Trophoblast cell (in vitro differentiated cells and primary cell): ENCODE measurements around the gene ASTN2.
"Not testable (repeated sequence)": the region's sequence is repeated elsewhere in the genome, so short reads cannot be mapped to it uniquely, and the experiment has no call there.

Experiments
- DNase-seq, 2 donors: peaks; one replicate each; pipeline ENCODE4 v3.0.0-alpha.2; 2016
- H2AFZ ChIP-seq: 2 replicates; pipeline ENCODE4 v1.6.1; 2013; ENCODE audit warnings: low read length, moderate library complexity, mild to moderate bottlenecking; ENCODE audit not compliant: insufficient read depth, poor library complexity
- H2AK5ac ChIP-seq: 2 replicates; pipeline ENCODE4 v1.6.1; 2013; ENCODE audit warnings: mild to moderate bottlenecking, low read length
- H2BK120ac ChIP-seq: 2 replicates; pipeline ENCODE4 v1.6.1; 2013; ENCODE audit warnings: low read length, mild to moderate bottlenecking, moderate library complexity; ENCODE audit not compliant: insufficient read depth, poor library complexity
- H2BK12ac ChIP-seq: 2 replicates; pipeline ENCODE4 v1.6.1; 2013; ENCODE audit warnings: mild to moderate bottlenecking, low read length, moderate library complexity
- H2BK5ac ChIP-seq: 2 replicates; pipeline ENCODE4 v1.6.1; 2013; ENCODE audit warnings: low read length, low read depth, moderate library complexity, mild to moderate bottlenecking; ENCODE audit not compliant: poor library complexity
- H3K14ac ChIP-seq: 2 replicates; pipeline ENCODE4 v1.6.1; 2013; ENCODE audit warnings: mild to moderate bottlenecking, low read length
- H3K18ac ChIP-seq: 2 replicates; pipeline ENCODE4 v1.6.1; 2013; ENCODE audit warnings: mild to moderate bottlenecking, low read length
- H3K23ac ChIP-seq: 2 replicates; pipeline ENCODE4 v1.6.1; 2013; ENCODE audit warnings: low read length
- H3K27ac ChIP-seq: 2 replicates; pipeline ENCODE4 v1.5.1; 2013; ENCODE audit warnings: low read depth, mild to moderate bottlenecking, inconsistent platforms, low read length, moderate library complexity
- H3K27me3 ChIP-seq: 2 replicates; pipeline ENCODE4 v1.6.1; 2013; ENCODE audit warnings: inconsistent platforms, mild to moderate bottlenecking, low read length, moderate library complexity; ENCODE audit not compliant: insufficient read depth
- H3K36me3 ChIP-seq, 2 experiments: 1 replicate in 1 of 2; 2 replicates in 1 of 2; pipeline ENCODE4 v1.6.1; 2013; ENCODE audit warnings: low read length in 2 of 2, mild to moderate bottlenecking in 2 of 2, moderate library complexity in 1 of 2; ENCODE audit not compliant: insufficient read depth in 2 of 2, control insufficient read depth in 1 of 2
- H3K4ac ChIP-seq: 2 replicates; pipeline ENCODE4 v1.6.1; 2013; ENCODE audit warnings: low read depth, mild to moderate bottlenecking, low read length, moderate library complexity
- H3K4me1 ChIP-seq, 2 experiments: 1 replicate in 1 of 2; 2 replicates in 1 of 2; pipeline ENCODE4 v1.6.1; 2013; ENCODE audit warnings: low read length in 2 of 2, mild to moderate bottlenecking in 2 of 2, moderate library complexity in 1 of 2; ENCODE audit not compliant: insufficient read depth in 2 of 2, control insufficient read depth in 1 of 2
- H3K4me2 ChIP-seq: 2 replicates; pipeline ENCODE4 v1.6.1; 2013; ENCODE audit warnings: inconsistent platforms, mild to moderate bottlenecking, low read length, moderate library complexity
- H3K4me3 ChIP-seq: 2 replicates; pipeline ENCODE4 v1.5.1; 2013; ENCODE audit warnings: mild to moderate bottlenecking, low read depth, low read length, inconsistent platforms
- H3K79me1 ChIP-seq: one replicate; pipeline ENCODE4 v1.6.1; 2013; ENCODE audit warnings: low read length
- H3K79me2 ChIP-seq: 2 replicates; pipeline ENCODE4 v1.6.1; 2013; ENCODE audit warnings: low read length, mild to moderate bottlenecking; ENCODE audit not compliant: control insufficient read depth, insufficient read depth, poor library complexity
- H3K9ac ChIP-seq: 2 replicates; pipeline ENCODE4 v1.6.1; 2013; ENCODE audit warnings: mild to moderate bottlenecking, low read length
- H3K9me3 ChIP-seq: 2 replicates; pipeline ENCODE4 v1.6.1; 2013; ENCODE audit warnings: low read depth, mild to moderate bottlenecking, control low read depth, inconsistent platforms, low read length; ENCODE audit not compliant: insufficient read depth
- H4K12ac ChIP-seq: 2 replicates; pipeline ENCODE4 v1.6.1; 2013; ENCODE audit warnings: low read depth, mild to moderate bottlenecking, low read length, moderate library complexity
- H4K8ac ChIP-seq: 2 replicates; pipeline ENCODE4 v1.6.1; 2013; ENCODE audit warnings: low read depth, mild to moderate bottlenecking, low read length, moderate library complexity
- H4K91ac ChIP-seq: one replicate; pipeline ENCODE4 v1.6.1; 2013; ENCODE audit warnings: low read depth, mild to moderate bottlenecking, low read length, moderate library complexity
- WGBS: extraction: QIAGEN DNeasy Blood & Tissue Kit; methylation state at CpG from one replicate; pipeline ENCODE4 v1.1.7; 2013; ENCODE audit warnings: missing lambda C conversion rate; ENCODE audit not compliant: insufficient read length, insufficient coverage; ENCODE audit errors: extremely low coverage; 5-methylcytosine and 5-hydroxymethylcytosine counted together

The ASTN2 gene

DNA sequence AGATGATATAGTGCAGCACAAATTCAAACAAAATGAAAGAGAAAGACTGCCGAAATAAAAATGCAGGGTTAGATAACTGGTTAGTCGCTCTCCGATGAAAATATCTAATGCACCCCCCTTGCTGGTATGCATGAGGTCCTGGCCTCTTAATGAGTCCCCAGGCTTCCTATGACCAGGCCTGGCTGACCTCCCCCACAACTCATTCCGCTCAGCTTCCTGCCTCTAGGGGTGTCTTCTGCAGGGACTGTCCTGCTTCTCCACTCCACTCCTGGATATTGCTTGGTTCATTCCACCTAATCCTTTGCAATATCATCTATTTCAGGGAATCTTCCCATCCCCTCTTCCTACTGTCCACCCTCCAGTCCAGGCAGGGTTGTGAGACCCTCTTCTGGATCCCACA lies 341.8 kb downstream of the ASTN2 start:
- WGBS = no CpG with 5 or more reads among the region's 4 CpGs
- Histone ChIP-seq H3K27ac (no peak overlapping the region), H3K4me1 (peaks cover 0 to 4% of the 10 kb centered on the region in 2 experiments), H2BK12ac (no peak overlapping the region), H3K4me2 (no peak overlapping the region), H3K4ac (no peak overlapping the region), H3K36me3 (no peaks in the 10 kb centered on the region), H3K18ac (no peak overlapping the region), H3K79me1 (no peaks in the 10 kb centered on the region), H4K8ac (no peak overlapping the region), H4K91ac (no peak overlapping the region), H3K4me3 (no peak overlapping the region), H2AK5ac (no peak overlapping the region), H3K27me3 (no peaks in the 10 kb centered on the region), H2AFZ (no peak overlapping the region), H2BK120ac (no peak overlapping the region), H3K79me2 (no peaks in the 10 kb centered on the region), H2BK5ac (no peak overlapping the region), H3K14ac (no peak overlapping the region), H4K12ac (no peak overlapping the region), H3K9ac (no peak overlapping the region), H3K9me3 (no peaks in the 10 kb centered on the region), H3K23ac (no peak overlapping the region)
- no peak for DNase-seq

DNA sequence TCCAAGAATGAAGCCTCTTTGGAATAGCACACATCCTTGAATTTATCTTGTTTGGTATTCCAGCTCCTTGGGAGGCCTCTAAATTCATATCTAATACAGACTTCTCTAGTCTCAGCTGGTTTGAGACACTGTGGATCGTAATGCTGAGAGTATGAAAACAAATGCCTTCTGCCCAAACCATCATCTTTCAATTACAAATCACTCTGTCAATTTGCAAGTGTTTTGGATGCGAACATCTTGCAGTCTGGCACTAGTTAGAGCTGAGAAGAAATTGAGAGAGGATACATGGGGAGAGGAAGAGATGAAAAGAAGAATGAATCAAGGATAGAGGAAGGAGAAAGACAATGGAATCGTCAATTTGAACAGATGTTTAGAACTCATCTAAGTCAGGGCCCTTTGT lies 342.6 kb downstream of the ASTN2 start:
- no peak overlapping the region for H3K4ac ChIP-seq

GRCh38 chr9:117071673-117072207 lies 343.1 kb downstream of the ASTN2 start:
- not testable (repeated sequence) for H4K12ac ChIP-seq, H3K23ac ChIP-seq, H3K27ac ChIP-seq, H2BK5ac ChIP-seq, H3K18ac ChIP-seq, H2AK5ac ChIP-seq, H3K79me1 ChIP-seq, H3K9ac ChIP-seq, H3K27me3 ChIP-seq, H3K4me3 ChIP-seq, H3K14ac ChIP-seq, H3K4me1 ChIP-seq, H2BK120ac ChIP-seq, H2BK12ac ChIP-seq, H3K36me3 ChIP-seq, H3K4ac ChIP-seq, H4K8ac ChIP-seq, H3K9me3 ChIP-seq, H3K79me2 ChIP-seq
- peak overlapping the region; percentile 15 for H4K91ac ChIP-seq
- WGBS = no CpG with 5 or more reads among the region's 24 CpGs
- peak overlapping the region; percentile 4 for H2AFZ ChIP-seq
- peak overlapping the region; percentile 24 for H3K4me2 ChIP-seq
- peak in 1 of 2 donors; percentile 14 for DNase-seq

More for the DNA sequence above, 342.6 kb downstream of the ASTN2 start:
- Histone ChIP-seq H3K9ac (no peak overlapping the region), H2BK120ac (no peak overlapping the region), H4K91ac (no peak overlapping the region), H3K4me2 (no peak overlapping the region), H3K4me3 (no peak overlapping the region), H3K27me3 (no peaks in the 10 kb centered on the region), H2BK12ac (no peak overlapping the region), H2AK5ac (no peak overlapping the region), H3K4me1 (peaks cover 0 to 4% of the 10 kb centered on the region in 2 experiments), H2AFZ (no peak overlapping the region), H4K8ac (no peak overlapping the region), H3K14ac (no peak overlapping the region), H2BK5ac (no peak overlapping the region), H3K79me2 (no peaks in the 10 kb centered on the region), H3K36me3 (no peaks in the 10 kb centered on the region), H3K23ac (no peak overlapping the region), H3K79me1 (no peaks in the 10 kb centered on the region), H3K27ac (no peak overlapping the region), H4K12ac (no peak overlapping the region), H3K18ac (no peak overlapping the region), H3K9me3 (no peaks in the 10 kb centered on the region)
- DNase-seq = no peak
- no CpG with 5 or more reads among the region's 3 CpGs for WGBS

DNA sequence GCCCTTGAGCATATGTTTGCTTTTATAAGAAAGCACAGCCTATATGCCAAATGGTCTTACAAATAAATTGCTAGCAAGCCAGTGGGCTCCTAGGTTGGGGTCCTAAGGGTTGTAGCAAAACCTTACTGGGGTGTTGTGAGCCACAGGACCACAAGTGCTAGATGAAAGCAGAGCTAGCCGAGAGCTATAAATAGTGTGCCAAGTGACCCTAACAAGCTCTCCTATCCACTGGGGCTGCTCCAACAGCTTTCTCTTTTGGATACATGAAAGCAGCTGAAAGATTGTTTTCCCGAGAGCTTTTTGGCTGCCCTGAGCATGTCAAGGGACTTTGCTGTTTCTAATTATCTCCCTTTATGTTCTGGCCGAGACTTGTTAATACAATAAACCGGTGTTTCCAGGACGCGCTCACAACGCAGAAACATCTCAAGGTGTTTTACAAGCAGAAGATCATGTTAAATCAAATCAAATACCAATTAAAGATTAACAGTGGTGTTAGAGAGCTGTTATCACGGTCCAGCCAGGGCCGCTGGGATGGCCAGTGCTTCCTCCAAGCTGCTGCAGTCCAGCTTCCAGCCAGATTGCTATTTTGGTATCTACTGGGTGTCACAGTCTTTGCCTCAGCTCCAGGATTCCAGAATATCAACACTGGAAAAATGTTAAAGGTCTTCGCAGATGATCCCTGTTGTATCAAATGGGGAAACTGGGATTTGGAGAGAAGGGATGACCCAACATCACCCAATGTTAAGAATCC lies 351.0 kb downstream of the ASTN2 start:
- H2BK12ac ChIP-seq = no peak overlapping the region
- no CpG with 5 or more reads among the region's 10 CpGs for WGBS
- no peaks in the 10 kb centered on the region for H3K79me2 ChIP-seq
- no peaks in the 10 kb centered on the region for H3K9me3 ChIP-seq
- H4K12ac ChIP-seq = no peak overlapping the region
- H3K4ac ChIP-seq = no peak overlapping the region
- H3K14ac ChIP-seq = no peak overlapping the region
- H3K23ac ChIP-seq = no peak overlapping the region
- H3K9ac ChIP-seq = no peak overlapping the region
- no peaks in the 10 kb centered on the region for H3K79me1 ChIP-seq
- H3K18ac ChIP-seq = no peak overlapping the region
- no peak overlapping the region for H3K4me3 ChIP-seq
- no peak overlapping the region for H2BK5ac ChIP-seq
- no peak overlapping the region for H2AFZ ChIP-seq
- no peak overlapping the region for H3K27ac ChIP-seq
- H2AK5ac ChIP-seq = no peak overlapping the region
- DNase-seq = no peak
- no peak overlapping the region for H2BK120ac ChIP-seq
- H4K8ac ChIP-seq = no peak overlapping the region
- no peaks in the 10 kb centered on the region for H3K27me3 ChIP-seq
- no peak overlapping the region for H4K91ac ChIP-seq
- no peak overlapping the region for H3K4me2 ChIP-seq
- no peaks in the 10 kb centered on the region for H3K36me3 ChIP-seq
- H3K4me1 ChIP-seq = no peaks in the 10 kb centered on the region
